Effector memory CD8-positive, alpha-beta T cell (primary cell): ENCODE data around the gene ANKS1A.

ENCODE experiments used
- ATAC-seq: fragments of 150-1000 bp; cut with Tn5 transposase; replicated peaks from 2 replicates; pipeline ENCODE4 v1.10.0; 2021; ENCODE audit warnings: mild to moderate bottlenecking, moderate library complexity
- DNase-seq, 3 experiments: peaks; one replicate each; pipeline ENCODE4 v3.0.0; 2021
- H3K27ac Mint-ChIP-seq, 2 donors: one replicate each; pipeline ENCODE4 v1.8.0; 2022; ENCODE audit warnings: mild to moderate bottlenecking in 2 of 2, mixed read lengths in 2 of 2, moderate library complexity in 2 of 2
- H3K27me3 Mint-ChIP-seq, 2 donors: one replicate each; pipeline ENCODE4 v1.8.0; 2022; ENCODE audit warnings: mixed read lengths in 2 of 2
- H3K36me3 Mint-ChIP-seq: one replicate; pipeline ENCODE4 v1.8.0; 2022; ENCODE audit warnings: mild to moderate bottlenecking, moderate library complexity, mixed read lengths; ENCODE audit not compliant: insufficient read depth
- H3K4me1 Mint-ChIP-seq, 2 donors: one replicate each; pipeline ENCODE4 v1.8.0; 2022; ENCODE audit warnings: low read depth in 2 of 2, mixed read lengths in 2 of 2
- H3K4me3 Mint-ChIP-seq, 2 donors: one replicate each; pipeline ENCODE4 v1.8.0; 2022; ENCODE audit warnings: mild to moderate bottlenecking in 2 of 2, mixed read lengths in 2 of 2, moderate library complexity in 2 of 2
- H3K9me3 Mint-ChIP-seq, 2 donors: one replicate each; pipeline ENCODE4 v1.8.0; 2022; ENCODE audit warnings: mixed read lengths in 2 of 2

ANKS1A gene

DNA sequence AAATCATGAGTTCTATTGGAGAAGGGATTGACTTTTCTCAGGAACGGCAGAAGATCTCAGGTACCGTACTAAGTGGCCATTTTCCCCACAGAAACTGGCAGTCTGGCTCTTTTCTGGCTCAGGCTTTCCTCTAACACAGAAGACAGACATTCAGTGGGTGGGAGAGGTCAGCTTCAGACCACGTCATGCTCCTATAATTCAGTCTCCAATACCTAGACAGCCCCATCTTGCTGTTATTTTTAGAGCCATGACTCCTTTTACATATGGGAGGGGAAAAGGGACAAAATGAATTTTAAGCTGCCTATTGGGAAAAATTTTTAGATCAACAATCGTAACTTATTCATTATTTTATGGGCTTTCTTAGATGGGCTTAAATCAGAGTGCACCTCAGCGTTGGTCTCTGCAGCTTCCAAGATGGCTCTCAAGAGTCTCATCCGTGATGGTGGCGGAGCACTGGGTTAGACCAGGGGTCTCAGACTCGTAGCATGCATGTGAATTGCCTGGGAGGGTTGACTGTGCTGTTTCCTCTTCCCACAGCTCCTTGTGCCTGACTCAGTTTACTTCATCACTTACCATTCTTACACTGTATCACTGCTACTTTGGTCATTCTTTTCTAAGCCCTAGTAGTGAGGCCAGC, 165.2 kb downstream of the ANKS1A start:
- H3K27me3 Mint-ChIP-seq: no peaks in the 10 kb centered on the region
- no peak for ATAC-seq
- peaks cover 6% of the 10 kb centered on the region for H3K36me3 Mint-ChIP-seq
- no peak overlapping the region for H3K4me3 Mint-ChIP-seq
- DNase-seq: no peak
- H3K9me3 Mint-ChIP-seq: no peaks in the 10 kb centered on the region
- H3K27ac Mint-ChIP-seq: no peak overlapping the region
- H3K4me1 Mint-ChIP-seq: no peaks in the 10 kb centered on the region

DNA sequence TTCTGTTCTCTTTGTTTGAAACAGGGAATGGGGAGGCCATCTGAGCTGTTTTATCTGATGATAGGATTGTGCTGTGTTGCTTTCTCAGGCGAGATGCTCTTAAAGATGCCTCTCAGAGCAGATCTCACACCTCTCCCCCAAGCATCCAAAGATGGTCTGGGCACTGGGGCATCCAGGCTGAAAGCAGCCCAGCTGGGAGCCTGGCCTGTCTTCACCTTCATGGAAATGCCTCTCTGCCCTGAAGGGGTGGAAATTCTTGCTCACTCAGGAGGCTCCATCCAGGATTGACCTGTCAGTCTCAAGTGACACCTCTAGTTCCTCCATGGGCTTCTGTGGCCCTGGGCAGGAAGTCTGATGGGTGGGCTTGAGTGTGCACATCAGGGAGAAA, 165.7 kb downstream of the ANKS1A start:
- Mint-ChIP-seq H3K36me3 (peaks cover 6% of the 10 kb centered on the region), H3K4me3 (no peak overlapping the region), H3K27ac (no peak overlapping the region), H3K27me3 (no peaks in the 10 kb centered on the region), H3K4me1 (no peaks in the 10 kb centered on the region), H3K9me3 (no peaks in the 10 kb centered on the region)
- ATAC-seq (no peak), DNase-seq (no peak)

DNA sequence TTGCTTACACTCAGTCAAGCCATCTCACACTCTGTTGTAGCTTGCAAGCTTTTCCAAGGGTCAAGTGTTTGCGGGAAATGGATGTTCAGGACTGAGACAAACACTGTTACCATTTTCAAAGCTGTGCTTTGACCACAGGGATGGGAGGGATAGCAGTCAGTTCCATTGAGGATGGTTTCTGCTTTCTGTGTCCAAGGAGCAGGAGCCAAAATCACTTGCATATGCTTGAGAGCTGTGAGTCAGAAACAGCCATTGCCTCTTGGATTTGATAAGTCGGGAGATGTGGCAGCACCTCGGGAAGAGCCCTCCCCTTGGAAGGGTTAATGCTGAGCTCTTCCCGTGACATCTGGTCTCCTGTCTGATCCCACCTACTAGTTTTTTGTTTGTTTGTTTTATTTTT, 166.8 kb downstream of the ANKS1A start:
- Mint-ChIP-seq H3K9me3 (no peaks in the 10 kb centered on the region), H3K27ac (peak overlapping the region in 1 of 2 donors; percentile 56), H3K4me3 (no peak overlapping the region), H3K4me1 (no peaks in the 10 kb centered on the region), H3K27me3 (no peaks in the 10 kb centered on the region), H3K36me3 (peaks cover 6% of the 10 kb centered on the region)
- ATAC-seq: no peak
- DNase-seq: no peak

DNA sequence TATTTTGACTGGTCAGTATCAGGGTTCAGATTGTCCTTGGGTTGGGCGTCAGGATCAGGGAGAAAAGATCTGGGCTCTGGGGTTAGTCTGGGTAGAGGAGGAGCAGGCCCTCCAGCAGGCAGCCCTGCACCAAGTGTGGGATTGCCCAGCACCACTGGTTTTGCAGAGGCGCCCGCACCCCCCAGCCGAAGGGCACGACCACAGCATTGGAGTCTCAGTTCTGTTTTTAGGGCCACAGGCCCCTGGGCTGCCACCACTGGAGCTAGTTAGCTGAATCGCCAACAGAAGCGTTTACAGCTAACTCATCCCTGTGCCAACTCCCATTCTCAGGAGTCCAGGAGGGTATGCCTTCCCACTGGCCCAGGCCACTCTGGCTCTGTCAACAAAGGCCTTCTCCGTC, 167.9 kb downstream of the ANKS1A start:
- DNase-seq: no peak
- H3K27me3 Mint-ChIP-seq: no peaks in the 10 kb centered on the region

DNA sequence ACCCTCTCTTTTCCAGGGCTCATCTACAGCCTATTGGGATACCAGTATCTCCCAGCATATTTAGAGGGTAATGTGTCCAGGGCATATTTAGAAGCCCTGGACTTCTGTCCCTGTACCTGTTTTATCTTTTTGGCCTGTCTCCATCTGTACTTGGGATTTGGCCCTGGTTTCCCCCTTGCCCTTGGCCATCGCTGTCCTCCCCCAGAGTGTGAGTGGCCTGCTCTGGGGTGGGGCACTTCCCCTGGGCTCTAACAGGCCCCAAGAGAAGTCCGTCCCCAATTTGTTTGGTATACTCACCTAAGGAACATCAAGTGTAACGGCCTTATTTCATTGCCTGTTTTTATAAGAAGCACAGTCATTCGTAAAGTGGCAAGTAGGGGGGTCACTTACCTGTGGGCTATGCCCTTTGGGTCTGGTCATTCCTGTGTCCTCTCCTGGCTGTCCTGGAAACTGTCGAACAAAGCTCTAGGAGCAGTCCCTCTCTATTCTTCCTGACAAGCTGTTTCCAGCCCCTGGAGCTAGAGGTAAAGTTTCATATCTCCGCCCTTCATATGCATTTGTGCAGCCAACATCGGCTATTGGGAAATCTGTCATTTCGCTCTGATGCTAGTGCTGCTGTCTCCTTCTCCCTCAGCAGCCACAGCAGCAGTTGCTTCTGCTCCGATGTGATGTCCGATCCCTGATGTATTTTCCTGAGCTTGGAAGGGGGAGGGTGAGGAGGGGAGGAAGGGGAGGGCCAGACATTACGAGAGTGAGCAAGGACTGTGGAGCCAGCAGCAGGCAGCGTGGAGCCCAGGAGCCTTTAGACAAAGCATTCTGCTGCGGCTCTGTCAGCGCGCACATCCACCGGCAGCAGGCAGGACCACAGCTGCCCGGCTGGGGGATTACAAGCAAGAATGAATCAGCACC, 168.6 kb downstream of the ANKS1A start:
- peaks cover 0 to 2% of the 10 kb centered on the region in 2 donors for H3K4me1 Mint-ChIP-seq
- DNase-seq (no peak), ATAC-seq (no peak)
- peaks cover 3% of the 10 kb centered on the region for H3K36me3 Mint-ChIP-seq
- H3K9me3 Mint-ChIP-seq: no peaks in the 10 kb centered on the region
- no peaks in the 10 kb centered on the region for H3K27me3 Mint-ChIP-seq
- H3K4me3 Mint-ChIP-seq: no peak overlapping the region
- peak overlapping the region in 1 of 2 donors; percentile 61 for H3K27ac Mint-ChIP-seq

More for the DNA sequence above, 167.9 kb downstream of the ANKS1A start:
- Mint-ChIP-seq H3K27ac (no peak overlapping the region), H3K36me3 (peaks cover 3% of the 10 kb centered on the region), H3K4me3 (no peak overlapping the region), H3K4me1 (no peaks in the 10 kb centered on the region), H3K9me3 (no peaks in the 10 kb centered on the region)
- ATAC-seq: no peak

DNA sequence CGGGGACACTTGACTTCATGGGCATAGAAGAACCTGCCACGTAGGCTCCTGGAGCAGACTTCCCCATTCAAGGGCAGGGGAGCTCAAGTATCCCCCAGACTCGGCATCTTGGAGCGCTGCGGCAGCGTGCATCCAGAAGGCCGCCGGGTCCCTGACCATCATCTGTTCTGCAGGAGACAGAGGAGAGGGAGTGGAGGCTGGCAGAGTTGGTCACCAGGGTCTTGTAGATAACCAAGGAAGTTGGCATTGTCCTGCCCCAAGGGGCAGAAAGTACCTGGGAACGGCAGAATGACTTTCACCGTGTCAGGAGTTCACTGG, 169.3 kb downstream of the ANKS1A start:
- H3K4me1 Mint-ChIP-seq: peaks cover 0 to 2% of the 10 kb centered on the region in 2 donors
- peak overlapping the region in 1 of 2 donors; percentile 61 for H3K27ac Mint-ChIP-seq
- DNase-seq (no peak), ATAC-seq (no peak)
- H3K9me3 Mint-ChIP-seq: no peaks in the 10 kb centered on the region
- H3K36me3 Mint-ChIP-seq: peaks cover 3% of the 10 kb centered on the region
- no peak overlapping the region for H3K4me3 Mint-ChIP-seq
- no peaks in the 10 kb centered on the region for H3K27me3 Mint-ChIP-seq

DNA sequence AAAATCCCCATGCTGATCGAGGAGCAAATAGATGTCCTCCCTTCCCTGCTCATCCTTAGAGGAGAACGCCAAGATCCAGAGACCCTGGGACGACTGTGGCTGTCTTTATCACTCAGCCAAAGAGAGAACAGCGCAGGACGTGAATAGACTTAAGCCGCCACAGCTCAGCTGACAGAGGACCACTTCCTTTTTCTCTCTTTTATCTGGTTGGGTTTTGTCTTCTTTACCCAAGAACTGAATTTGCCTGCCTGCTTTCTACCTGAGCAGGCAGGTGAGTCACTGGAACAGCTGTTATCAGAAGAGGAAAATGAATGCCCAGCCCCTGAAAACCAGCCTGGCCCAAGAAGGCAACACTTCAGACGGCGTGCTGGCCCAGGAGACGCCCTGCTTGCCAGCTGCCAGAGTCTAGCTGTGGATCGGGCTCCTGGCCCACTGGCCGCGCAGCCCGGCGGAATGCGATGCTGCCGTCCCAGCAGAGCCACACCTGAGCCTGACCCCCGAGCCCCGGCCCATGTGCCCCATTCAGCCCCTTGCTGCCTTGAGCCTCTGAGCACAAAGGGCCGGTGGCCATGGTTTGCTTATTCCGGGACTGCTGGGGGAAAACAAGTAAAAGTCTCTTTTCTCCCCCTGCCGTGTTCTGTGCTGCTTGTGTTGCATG, 169.9 kb downstream of the ANKS1A start:
- H3K4me1 Mint-ChIP-seq: peaks cover 0 to 2% of the 10 kb centered on the region in 2 donors
- DNase-seq (no peak), ATAC-seq (no peak)
- H3K36me3 Mint-ChIP-seq: peaks cover 3% of the 10 kb centered on the region
- H3K4me3 Mint-ChIP-seq: no peak overlapping the region
- H3K27me3 Mint-ChIP-seq: no peaks in the 10 kb centered on the region
- H3K9me3 Mint-ChIP-seq: no peaks in the 10 kb centered on the region
- peak overlapping the region in 1 of 2 donors; percentile 61 for H3K27ac Mint-ChIP-seq

DNA sequence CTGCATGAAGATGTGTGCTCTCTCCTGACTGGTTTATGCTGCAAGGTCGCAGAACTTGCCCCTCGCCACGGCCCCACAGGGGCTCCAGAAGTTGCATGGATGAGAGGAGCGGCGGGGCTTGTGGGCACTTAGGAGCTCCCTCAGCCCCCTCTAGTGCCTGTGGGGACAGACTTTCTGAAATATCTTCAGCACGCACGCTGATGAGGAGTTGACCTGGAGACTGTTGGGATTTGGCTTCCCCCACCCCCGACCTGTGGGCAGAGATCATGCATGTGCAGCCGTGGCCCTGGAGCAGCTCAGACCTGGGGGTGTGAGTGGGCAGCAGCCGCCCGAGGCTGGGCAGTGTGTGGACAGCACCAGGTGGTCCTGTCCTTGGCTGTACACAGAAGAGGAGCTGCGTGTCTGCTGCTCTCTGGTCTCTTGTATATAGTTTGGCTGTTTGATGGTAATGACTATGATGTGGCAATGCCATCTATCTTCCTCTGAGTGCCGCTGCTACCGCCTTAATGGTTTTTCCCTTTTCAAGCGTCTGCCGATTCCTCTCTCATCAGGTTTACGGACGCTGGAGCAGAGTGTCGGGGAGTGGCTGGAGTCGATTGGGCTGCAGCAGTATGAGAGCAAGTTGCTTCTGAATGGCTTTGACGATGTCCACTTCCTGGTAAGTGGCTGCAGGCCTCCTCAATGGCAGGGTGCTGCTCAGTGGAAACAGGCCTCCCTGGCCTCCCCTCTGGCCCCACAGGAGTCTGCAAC, 170.7 kb downstream of the ANKS1A start:
- Mint-ChIP-seq H3K27me3 (no peaks in the 10 kb centered on the region), H3K27ac (no peak overlapping the region)

DNA sequence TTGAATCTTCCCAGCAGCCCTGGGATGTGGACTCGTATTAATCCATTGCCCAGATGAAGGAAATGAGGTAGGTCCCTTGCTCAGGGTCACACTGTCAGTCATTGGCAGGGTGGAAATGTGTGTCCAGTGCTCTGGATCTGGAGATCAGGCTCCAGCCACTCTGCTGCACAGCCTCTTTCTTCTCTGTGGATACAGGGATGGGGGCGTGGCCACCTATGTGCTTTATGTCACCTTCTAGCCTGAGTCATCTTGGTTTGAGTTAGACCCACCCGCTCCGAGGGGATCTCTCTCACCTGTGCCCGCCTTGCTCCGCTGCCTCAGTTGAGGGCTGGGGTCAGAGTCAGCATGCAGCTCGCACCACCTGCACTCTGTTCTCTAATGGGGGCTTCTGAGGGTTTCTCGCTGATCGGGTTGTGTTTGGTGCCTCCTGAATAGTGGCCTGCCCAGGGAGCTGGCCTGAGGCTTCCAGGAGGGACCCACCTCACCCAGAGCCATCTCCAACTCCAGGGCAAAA, 172.1 kb downstream of the ANKS1A start:
- DNase-seq (no peak), ATAC-seq (no peak)
- no peak overlapping the region for H3K27ac Mint-ChIP-seq
- H3K9me3 Mint-ChIP-seq: no peaks in the 10 kb centered on the region
- peaks cover 0 to 2% of the 10 kb centered on the region in 2 donors for H3K4me1 Mint-ChIP-seq
- H3K4me3 Mint-ChIP-seq: no peak overlapping the region
- H3K36me3 Mint-ChIP-seq: peaks cover 3% of the 10 kb centered on the region
- H3K27me3 Mint-ChIP-seq: no peaks in the 10 kb centered on the region

More for the DNA sequence above, 170.7 kb downstream of the ANKS1A start:
- DNase-seq (no peak), ATAC-seq (no peak)
- Mint-ChIP-seq H3K9me3 (no peaks in the 10 kb centered on the region), H3K36me3 (peaks cover 3% of the 10 kb centered on the region), H3K4me1 (peaks cover 0 to 2% of the 10 kb centered on the region in 2 donors), H3K4me3 (no peak overlapping the region)

DNA sequence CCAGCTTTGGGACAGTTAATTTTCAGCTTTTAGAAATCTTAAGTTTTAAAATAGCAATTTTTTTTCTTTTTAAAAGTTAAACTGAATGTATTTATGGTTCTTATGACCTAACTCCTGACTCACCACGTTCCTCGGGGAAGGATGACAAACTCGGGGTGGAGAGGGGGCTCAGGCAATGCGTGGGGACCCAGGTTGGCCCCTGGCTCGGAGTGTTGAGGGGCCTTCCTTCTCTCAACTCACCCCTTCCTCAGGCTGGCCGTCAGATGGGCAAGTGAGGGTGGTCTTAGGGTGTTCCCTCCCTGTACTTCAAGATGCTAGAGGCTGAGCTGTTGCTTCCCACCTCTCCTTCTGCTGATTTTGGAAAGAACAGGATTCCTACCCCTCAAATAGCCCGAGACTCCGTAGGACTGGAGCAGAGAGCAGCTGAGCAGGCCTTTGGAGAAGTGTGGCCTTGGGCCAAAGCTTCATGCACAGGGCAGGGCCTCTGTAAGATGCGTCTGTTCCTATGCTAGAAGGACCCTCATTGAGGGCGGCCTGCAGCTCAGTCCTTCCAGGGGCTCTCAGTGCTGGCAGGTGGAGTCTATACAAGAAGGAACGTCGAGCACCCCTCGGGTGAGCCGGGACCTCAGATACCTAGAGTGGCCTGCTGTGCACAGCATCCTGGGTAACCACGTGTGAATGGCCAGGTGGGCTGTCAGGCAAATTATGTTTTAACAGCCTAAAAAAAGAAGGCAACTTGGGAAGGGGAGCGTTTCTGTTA, 172.8 kb downstream of the ANKS1A start:
- DNase-seq (no peak), ATAC-seq (no peak)
- H3K9me3 Mint-ChIP-seq: no peaks in the 10 kb centered on the region
- no peaks in the 10 kb centered on the region for H3K27me3 Mint-ChIP-seq
- H3K27ac Mint-ChIP-seq: peak overlapping the region in 1 of 2 donors; percentile 35
- H3K4me3 Mint-ChIP-seq: no peak overlapping the region
- H3K36me3 Mint-ChIP-seq: peaks cover 3% of the 10 kb centered on the region
- H3K4me1 Mint-ChIP-seq: peaks cover 0 to 2% of the 10 kb centered on the region in 2 donors

DNA sequence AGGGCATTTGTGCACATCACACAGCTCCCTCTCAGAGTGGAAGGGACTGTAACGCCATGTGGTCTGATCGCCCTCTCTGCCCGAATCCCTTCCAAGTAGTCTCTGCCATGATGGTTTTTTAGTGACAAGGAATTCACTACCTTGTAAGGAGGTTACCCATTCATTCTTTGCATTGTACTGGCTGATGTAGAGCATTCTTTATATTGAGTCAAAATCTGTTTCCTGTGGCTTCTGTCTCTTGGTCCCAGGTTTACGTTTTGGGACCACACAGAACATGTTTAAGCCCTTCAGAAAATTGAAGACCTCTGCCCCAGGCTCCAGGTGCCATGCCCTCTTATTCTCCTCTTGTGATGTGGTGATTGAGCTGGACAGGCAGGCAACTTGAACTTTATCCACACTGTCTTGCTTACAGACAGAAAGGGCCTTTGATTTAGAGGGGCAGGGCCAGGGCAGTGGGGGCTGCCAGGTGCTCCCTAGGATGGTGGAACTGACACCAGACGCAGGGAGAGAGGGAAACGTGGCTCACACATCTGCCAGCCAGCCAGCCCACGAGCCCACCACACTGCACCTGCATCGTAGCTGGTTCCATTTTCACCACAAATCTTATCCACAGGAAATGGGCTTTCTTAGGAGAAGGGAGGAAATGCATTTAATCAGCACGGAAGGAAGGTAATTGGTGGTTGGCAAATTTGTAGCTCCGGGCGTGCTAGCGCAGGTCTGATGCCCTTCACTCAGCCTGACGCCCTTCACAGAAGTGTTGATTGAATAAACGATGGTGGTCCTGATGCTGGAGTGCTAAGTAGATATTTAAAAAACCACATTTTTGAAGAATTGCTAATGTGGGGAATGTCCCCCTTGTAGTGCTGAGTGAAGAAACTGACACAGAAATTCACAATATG, 173.9 kb downstream of the ANKS1A start:
- Mint-ChIP-seq H3K4me1 (peaks cover 0 to 2% of the 10 kb centered on the region in 2 donors), H3K9me3 (no peaks in the 10 kb centered on the region), H3K4me3 (no peak overlapping the region), H3K27ac (peak overlapping the region in 1 of 2 donors; percentile 73), H3K27me3 (no peaks in the 10 kb centered on the region), H3K36me3 (no peaks in the 10 kb centered on the region)
- DNase-seq (no peak), ATAC-seq (peak; percentile 49)
